Stimulated activated CD8-positive, alpha-beta memory T cell treated with anti-CD3 and anti-CD28 coated beads, Interleukin-4, amount 100 ng/mL, for 24 hours (primary cell): ENCODE data around the gene PTPRG.
"Not testable (repeated sequence)": the region's sequence is repeated elsewhere in the genome, so short reads cannot be mapped to it uniquely, and the experiment has no call there.

Source experiments
- DNase-seq: peaks from one replicate; pipeline ENCODE4 v3.0.0-alpha.2; 2020; ENCODE audit warnings: low read depth

PTPRG gene

DNA sequence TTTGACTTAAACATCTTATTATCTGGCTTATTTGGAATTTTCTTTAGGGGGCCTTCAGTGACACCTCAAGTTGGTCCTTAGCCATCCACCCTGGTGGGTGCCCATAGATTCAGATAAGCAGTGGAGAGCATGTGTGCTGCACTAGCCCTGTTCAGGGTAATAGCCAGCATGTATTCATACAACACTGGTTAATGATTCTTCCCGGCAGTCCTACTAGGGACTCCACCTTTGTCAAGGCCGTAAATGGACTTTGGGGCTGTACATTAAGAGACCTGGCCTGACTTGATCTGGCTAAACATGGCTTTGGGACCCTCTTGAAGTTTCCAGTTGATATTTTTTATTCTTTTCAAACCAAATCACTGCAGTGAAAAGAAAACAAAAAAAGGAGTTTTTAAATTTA, 125.8 kb downstream of the PTPRG start:
- DNase-seq, result no peak

GRCh38 chr3:61687663-61688306, 126.4 kb downstream of the PTPRG start:
- no peak for DNase-seq

- DNase-seq, result no peak
These were observed 127.1 kb downstream of the PTPRG start for GRCh38 chr3:61688307-61688984.

- DNase-seq, result no peak
These were observed 128.6 kb downstream of the PTPRG start for GRCh38 chr3:61690016-61690415.

- no peak for DNase-seq
These were observed 130.1 kb downstream of the PTPRG start for GRCh38 chr3:61691466-61691865.

- no peak for DNase-seq
These were observed 135.9 kb downstream of the PTPRG start for GRCh38 chr3:61697301-61697700.

GRCh38 chr3:61698278-61699072, 137.1 kb downstream of the PTPRG start:
- DNase-seq, result not testable (repeated sequence)

DNA sequence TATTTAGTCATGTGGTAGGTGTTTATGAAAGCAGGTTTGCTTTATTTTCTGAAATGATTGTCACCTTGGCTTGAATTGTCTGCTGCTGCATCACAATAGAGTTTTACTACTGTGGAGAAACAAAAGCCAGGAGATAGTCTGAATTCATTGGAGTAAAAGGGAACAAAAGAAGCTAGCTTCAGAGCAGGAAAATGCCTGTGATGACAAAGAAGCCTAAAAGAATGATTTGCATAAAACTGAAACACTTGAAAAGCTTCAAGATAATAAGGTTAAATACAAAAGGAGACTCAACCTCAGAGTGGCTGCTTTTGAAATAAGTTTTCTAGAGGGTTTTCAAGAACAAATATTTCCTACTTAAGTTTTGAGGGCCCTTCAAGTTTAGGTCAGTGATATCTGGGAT, 138.3 kb downstream of the PTPRG start:
- DNase-seq, result no peak

- DNase-seq, result no peak
These were observed 139.6 kb downstream of the PTPRG start for GRCh38 chr3:61701011-61701410.

DNA sequence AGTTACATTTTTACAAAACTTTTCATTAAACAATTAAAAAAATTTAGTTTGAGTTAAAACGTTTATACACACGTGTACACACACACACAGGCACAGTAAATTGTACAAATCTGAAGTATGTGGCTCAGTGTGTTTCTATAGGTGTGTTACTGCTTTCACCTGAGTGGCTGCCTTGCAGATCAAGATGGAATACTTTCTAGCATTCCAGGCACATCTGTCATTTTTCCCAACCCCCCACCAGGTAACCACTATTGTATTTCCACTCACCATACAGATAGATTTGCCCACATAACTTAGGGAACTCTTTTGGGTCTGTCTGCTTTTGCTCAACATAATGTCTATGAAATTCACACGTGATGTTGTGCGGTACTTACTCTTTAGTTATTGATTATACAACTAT, 141.1 kb downstream of the PTPRG start:
- DNase-seq, result no peak

GRCh38 chr3:61704807-61705206, 143.4 kb downstream of the PTPRG start:
- no peak for DNase-seq

GRCh38 chr3:61707492-61707891, 146.1 kb downstream of the PTPRG start:
- DNase-seq, result no peak

DNA sequence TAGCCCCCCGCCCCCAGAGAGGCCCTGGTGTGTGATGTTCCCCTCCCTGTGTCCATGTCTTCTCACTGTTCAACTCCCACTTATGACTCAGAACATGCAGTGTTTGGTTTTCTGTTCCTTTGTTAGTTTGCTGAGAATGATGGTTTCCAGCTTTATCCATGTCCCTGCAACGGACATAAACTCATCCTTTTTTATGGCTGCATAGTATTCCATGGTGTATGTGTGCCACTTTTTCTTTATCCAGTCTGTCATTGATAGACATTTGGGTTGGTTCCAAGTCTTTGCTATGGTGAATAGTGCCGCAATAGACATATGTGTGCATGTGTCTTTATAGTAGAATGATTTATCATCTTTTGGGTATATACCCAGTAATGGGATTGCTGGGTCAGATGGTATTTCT, 149.5 kb downstream of the PTPRG start:
- DNase-seq, result not testable (repeated sequence)

GRCh38 chr3:61714225-61714624, 152.9 kb downstream of the PTPRG start:
- DNase-seq, result no peak

DNA sequence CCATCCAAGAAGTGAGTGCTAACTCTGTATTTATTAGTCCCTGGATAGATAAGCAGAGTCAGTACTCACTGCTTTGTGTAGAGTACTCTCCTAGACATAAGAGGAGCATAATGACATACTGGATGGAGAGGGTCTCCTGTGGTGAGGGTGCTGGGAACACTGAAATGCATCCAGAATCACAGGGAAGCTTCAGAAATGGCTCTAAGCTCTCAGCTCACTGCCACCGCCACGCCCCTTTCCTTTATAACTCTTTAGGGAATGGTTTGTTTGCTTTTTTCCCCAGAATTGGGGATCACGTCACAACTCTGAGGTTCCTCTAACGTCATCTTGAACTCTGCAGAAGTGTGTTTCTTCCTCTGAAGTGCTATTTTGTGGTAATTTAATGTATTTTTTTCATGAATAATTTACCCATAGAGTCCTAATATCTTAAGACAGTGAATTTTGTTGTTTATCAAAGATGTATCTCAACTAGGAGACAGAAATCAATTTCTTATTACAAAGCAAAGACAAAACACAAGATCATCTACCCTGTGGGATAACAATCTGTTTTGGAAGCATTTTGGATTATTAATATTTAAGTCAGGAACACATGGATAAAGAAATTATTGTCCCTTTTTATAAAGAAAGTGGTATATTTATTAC, 154.6 kb downstream of the PTPRG start:
- DNase-seq, result no peak

GRCh38 chr3:61716693-61717092, 155.3 kb downstream of the PTPRG start:
- not testable (repeated sequence) for DNase-seq

DNA sequence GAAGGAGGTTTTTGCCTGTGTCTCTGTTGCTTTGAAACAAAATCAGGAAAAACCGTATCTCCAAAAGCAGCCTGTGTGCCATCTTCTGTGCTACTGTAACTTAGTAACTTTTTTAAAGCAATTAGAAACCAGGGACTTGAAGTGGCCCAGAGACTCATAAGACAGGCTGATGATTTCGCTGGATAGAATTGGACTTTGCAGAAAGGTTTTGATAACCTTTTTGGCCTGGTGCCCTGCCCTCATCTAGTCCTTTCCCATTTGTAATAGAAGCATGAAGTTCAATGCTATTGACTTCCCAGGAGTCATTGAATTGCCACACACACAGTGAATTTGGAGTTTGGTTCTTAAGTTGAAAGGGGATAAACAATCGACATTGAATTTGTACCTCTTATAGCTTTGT, 157.2 kb downstream of the PTPRG start:
- no peak for DNase-seq

DNA sequence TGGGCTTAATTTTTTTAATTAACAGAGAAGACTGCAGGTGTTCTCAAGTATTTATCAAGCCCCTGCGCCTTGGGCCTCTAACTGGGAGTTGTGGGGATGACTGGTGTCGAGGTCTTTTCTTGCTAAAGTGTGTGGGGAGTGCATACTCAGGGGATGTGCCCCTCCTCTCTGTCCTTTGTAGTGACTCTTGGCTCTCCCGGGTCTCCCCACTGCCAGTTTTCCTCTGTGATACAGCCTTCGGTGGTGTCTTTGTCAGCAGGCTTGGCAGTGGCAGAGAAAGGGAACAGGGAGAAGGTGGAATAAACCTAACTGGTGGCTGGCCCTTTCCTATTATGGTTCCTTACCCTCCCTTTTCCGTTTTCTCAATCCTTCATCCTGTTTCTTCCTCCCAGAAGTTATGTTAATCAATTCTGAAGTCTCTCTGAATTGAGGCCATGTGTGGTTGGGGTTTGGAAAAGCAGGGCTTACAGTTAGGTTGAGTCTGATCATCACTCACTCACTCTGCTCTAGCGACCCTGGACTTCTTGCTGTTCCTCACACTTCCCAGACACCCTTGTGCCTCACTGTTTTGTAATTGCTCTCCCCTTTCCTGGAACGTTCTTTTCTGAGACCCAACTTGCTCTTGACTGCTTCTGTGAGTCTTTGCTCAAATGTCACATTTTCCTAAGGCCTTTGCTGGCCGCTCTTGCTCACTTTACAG, 158.1 kb downstream of the PTPRG start:
- DNase-seq, result no peak

DNA sequence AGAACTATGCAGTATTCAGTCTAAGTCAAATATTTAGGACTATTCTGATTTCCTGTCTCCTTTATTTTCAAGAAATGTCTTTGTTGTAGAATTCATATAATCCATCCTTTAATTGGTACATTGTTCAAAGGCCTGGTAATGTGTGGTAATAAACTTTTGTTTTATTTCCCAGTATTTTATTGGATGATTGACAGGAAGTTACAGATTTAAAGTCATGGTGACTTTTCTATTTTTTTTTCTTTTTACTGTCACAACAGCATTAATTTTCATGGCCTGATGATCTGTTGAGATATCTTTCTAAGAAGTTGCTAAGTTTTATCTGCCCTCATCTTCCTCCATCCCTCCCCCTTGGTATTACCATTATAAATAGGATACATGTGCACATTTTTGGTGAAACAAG, 161.7 kb downstream of the PTPRG start:
- DNase-seq, result no peak

- no peak for DNase-seq
These were observed 162.8 kb downstream of the PTPRG start for GRCh38 chr3:61724183-61724582.

GRCh38 chr3:61724801-61725200, 163.4 kb downstream of the PTPRG start:
- no peak for DNase-seq

- no peak for DNase-seq
These were observed 164.5 kb downstream of the PTPRG start for GRCh38 chr3:61725851-61726333.
